ENCODE data around the gene CLASP1. TPM values are rescaled to one million over a fixed set of nuclear protein-coding genes. Genes with fewer than 3 reads are reported as not detected.

The CLASP1 gene
- total RNA-seq, 1 donor from 2014 or later, result 90.4 TPM

DNA sequence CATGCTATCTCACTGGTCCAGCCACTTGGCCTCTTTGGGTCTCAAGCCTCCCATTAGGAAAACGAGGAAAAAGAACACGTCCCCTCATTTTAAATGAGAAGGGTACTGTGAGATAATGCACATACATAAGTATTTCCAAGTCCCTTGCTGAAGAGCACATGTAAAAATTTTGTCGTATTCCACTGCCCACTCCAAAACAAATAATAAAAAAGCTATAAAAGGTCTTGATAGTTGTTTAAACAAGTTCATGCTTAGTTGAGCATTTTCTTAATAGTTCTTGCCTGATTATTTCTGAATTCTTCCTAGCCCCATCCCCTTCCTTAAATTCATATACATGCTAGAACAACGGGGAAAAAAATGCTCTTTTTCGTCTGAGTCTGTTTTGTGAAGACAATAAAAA, 228.8 kb downstream of the CLASP1 start:
- Histone ChIP-seq H3K4me1 (no peaks in the 10 kb centered on the region), H3K4me3 (no peak overlapping the region), H3K36me3 (peaks cover 0 to 32% of the 10 kb centered on the region in 2 donors), H3K27ac (no peak overlapping the region), H3K9me3 (no peaks in the 10 kb centered on the region), H3K27me3 (no peaks in the 10 kb centered on the region)
- TF ChIP-seq, protein P1, sequence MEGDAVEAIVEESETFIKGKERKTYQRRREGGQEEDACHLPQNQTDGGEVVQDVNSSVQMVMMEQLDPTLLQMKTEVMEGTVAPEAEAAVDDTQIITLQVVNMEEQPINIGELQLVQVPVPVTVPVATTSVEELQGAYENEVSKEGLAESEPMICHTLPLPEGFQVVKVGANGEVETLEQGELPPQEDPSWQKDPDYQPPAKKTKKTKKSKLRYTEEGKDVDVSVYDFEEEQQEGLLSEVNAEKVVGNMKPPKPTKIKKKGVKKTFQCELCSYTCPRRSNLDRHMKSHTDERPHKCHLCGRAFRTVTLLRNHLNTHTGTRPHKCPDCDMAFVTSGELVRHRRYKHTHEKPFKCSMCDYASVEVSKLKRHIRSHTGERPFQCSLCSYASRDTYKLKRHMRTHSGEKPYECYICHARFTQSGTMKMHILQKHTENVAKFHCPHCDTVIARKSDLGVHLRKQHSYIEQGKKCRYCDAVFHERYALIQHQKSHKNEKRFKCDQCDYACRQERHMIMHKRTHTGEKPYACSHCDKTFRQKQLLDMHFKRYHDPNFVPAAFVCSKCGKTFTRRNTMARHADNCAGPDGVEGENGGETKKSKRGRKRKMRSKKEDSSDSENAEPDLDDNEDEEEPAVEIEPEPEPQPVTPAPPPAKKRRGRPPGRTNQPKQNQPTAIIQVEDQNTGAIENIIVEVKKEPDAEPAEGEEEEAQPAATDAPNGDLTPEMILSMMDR (IDR thresholded peaks at IDR 0.05), result no peak
- TF ChIP-seq POLR2AphosphoS5 (IDR thresholded peaks at IDR 0.05; ENCODE audit: insufficient read depth in 1 of 2, low read depth in 1 of 2) (no peak), POLR2A (IDR thresholded peaks at IDR 0.05) (no peak)
- intact Hi-C loops (cut with DNase I), result no loop called here
- no peak for DNase-seq (ENCODE audit: extremely low spot score in 2 of 2)

DNA sequence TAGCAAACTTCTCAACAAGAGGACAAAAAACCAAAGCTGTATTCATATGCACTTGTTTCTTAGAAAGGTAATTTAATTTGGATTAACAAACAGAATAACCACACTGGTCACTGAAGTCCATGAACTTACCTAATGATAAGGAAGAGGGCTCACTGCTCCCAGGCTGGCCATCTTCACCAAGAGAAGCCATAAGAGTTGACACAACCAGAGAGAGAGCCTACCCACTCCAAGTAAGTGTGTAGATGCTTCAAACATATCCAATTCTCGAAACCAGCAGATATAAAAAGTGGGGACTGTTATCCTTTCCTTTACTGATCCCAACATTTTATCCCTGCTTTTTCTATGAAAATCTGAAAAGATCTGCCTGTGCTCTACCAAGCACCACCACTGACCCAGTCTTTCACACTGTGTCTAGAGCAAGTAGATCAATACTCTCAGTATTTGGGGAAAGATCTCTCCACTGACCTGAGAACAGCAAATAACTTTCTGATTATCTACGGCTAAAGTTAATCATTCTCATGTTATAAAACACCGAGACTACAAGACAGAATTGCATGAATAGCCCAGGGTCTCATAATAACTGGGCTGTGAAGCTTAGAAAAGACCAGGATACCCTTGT, 230.1 kb downstream of the CLASP1 start:
- intact Hi-C loops (cut with DNase I), result no loop called here
- Histone ChIP-seq H3K4me3 (no peak overlapping the region), H3K4me1 (no peaks in the 10 kb centered on the region), H3K27me3 (no peaks in the 10 kb centered on the region), H3K9me3 (no peaks in the 10 kb centered on the region), H3K27ac (no peak overlapping the region), H3K36me3 (peaks cover 0 to 19% of the 10 kb centered on the region in 2 donors)
- no peak for DNase-seq (ENCODE audit: extremely low spot score in 2 of 2)
- TF ChIP-seq POLR2AphosphoS5 (IDR thresholded peaks at IDR 0.05; ENCODE audit: insufficient read depth in 1 of 2, low read depth in 1 of 2), result no peak
- TF ChIP-seq POLR2A (IDR thresholded peaks at IDR 0.05), result no peak
- TF ChIP-seq, protein P1 (IDR thresholded peaks at IDR 0.05), result no peak

DNA sequence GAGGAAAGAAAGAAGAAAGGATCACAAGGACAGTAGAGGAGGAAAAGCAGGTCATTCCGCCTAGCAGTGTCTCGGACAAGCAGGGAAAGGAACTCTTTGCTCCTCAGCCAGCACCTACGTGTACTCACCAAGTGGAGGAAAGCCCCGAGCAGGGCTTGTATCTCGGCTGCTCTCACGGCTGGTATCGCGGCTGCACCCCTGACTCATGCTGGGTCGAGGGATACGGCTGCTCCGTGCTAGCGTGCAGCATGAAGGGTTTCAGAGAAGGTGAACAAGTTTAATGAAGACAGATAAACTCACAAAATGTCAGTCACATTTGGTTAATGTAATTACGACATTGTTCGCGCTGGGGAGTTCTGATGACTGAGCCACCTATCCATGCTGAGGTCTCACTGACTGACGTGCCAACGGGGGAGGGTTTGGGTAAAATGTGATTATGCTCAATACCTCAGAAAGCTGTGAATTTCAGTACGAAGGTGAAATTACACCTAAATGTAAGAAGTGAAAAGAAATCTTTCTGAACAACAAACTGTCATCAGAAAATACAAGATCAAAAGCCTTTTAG, 230.7 kb downstream of the CLASP1 start:
- H3K36me3 ChIP-seq, result peaks cover 0 to 15% of the 10 kb centered on the region in 2 donors

DNA sequence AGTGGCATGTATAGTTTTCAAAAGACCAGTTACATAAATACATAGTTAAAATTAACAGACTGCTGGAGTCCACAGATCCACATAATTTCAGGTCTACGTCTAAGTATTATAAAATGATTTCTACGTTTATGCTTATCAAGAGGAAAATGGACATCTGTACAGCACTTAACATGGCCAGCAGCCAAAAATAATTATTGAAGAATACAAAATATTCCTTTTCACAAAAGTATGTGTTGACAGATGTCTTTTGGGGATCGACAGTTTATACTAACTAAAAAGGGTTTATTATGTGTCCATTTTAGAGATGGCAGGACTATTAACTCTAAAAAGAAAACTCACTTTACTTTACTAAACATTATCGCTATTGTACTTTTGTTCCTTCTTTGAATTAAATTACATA, 231.4 kb downstream of the CLASP1 start:
- DNase-seq (ENCODE audit: extremely low spot score in 2 of 2), result no peak
- Histone ChIP-seq H3K27me3 (no peaks in the 10 kb centered on the region), H3K36me3 (peaks cover 0 to 15% of the 10 kb centered on the region in 2 donors), H3K4me3 (no peak overlapping the region), H3K27ac (no peak overlapping the region), H3K9me3 (no peaks in the 10 kb centered on the region), H3K4me1 (no peaks in the 10 kb centered on the region)
- intact Hi-C loops (cut with DNase I), result no loop called here
- no peak for TF ChIP-seq POLR2A (IDR thresholded peaks at IDR 0.05)
- TF ChIP-seq, protein P1 (IDR thresholded peaks at IDR 0.05), result no peak

More for the DNA sequence above, 230.7 kb downstream of the CLASP1 start:
- Histone ChIP-seq H3K4me3 (no peak overlapping the region), H3K27me3 (no peaks in the 10 kb centered on the region), H3K4me1 (no peaks in the 10 kb centered on the region), H3K27ac (no peak overlapping the region), H3K9me3 (no peaks in the 10 kb centered on the region)
- no peak for TF ChIP-seq POLR2A (IDR thresholded peaks at IDR 0.05)
- no peak for TF ChIP-seq POLR2AphosphoS5 (IDR thresholded peaks at IDR 0.05; ENCODE audit: insufficient read depth in 1 of 2, low read depth in 1 of 2)
- TF ChIP-seq, protein P1 (IDR thresholded peaks at IDR 0.05), result no peak
- intact Hi-C loops (cut with DNase I), result no loop called here
- DNase-seq (ENCODE audit: extremely low spot score in 2 of 2), result no peak

DNA sequence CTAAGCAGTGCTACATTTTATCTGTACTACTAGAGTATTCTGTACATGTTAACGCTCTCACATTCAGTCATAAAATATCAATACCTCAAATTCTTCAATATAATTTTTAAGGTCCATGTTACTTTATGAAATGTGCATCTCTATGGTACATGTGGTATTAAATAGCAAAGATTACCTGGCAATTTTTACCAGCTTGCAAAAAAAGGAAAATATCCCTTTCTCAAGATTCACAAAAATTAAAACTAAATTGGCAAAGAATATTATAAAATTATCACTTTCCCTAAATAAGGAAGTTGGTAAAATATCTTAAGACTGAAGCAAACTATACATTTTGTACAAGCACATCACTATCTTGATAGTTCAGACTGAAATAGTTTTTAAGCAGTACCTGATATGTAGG, 233.5 kb downstream of the CLASP1 start:
- intact Hi-C loops (cut with DNase I), result no loop called here
- Histone ChIP-seq H3K36me3 (peaks cover 0 to 9% of the 10 kb centered on the region in 2 donors), H3K4me3 (no peak overlapping the region), H3K9me3 (no peaks in the 10 kb centered on the region), H3K27me3 (no peaks in the 10 kb centered on the region), H3K4me1 (no peaks in the 10 kb centered on the region), H3K27ac (no peak overlapping the region)
- no peak for DNase-seq (ENCODE audit: extremely low spot score in 2 of 2)
- TF ChIP-seq, protein P1 (IDR thresholded peaks at IDR 0.05), result no peak
- TF ChIP-seq POLR2AphosphoS5 (IDR thresholded peaks at IDR 0.05; ENCODE audit: insufficient read depth in 1 of 2, low read depth in 1 of 2) (no peak), POLR2A (IDR thresholded peaks at IDR 0.05) (no peak)

Measured in vagina (tissue), 2 donors.